NCI-H2171 treated with DMSO at 0.1 percent for 48 hours (cell line): ENCODE results near the gene RFTN1.

Experiments
- DNase-seq: peaks from one replicate; lab custom pipeline; 2025; lab: John Stamatoyannopoulos, UW

The RFTN1 gene

DNA sequence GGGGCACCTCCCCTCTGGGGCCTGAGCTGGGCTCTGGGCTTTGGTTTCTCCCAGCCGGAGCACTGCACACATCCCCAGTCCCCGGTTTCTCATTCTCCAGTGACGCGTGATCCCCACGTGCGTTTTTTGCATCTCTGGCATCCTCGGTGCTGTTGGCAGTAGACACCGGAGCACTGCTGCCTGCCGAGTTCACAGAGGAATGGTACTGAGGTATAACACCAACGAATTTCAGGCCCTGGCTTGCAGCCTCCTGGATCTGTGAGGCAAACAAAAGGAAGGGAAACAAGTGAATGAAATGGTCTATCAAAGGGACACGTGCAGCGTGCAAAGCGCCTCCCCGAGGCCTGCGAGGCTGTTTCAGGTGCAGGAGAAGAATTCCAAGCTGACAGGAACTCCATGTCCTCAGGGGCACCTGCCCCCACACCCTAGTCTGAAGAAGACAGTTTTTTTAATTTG lies 135.6 kb downstream of the RFTN1 start:
- no peak for DNase-seq

DNA sequence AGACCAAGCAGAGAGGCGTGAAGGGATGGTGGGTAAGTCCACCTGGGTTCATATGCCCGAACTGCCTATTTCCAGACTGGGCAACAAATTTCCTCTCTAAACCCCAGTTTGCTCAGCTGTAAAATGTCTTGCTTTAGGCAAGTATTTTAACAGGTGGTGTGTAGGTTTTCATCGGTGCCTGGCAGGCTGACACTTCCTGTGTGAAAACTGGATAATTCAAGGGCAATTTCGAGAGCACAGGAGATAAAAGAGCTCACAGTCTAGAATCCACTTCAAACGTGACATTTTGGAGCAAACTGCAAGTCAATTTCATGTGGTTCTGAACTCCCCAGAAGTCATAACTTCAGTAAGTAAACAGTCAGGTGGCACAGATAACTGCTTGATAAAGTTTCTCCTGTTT lies 136.3 kb downstream of the RFTN1 start:
- DNase-seq: no peak

DNA sequence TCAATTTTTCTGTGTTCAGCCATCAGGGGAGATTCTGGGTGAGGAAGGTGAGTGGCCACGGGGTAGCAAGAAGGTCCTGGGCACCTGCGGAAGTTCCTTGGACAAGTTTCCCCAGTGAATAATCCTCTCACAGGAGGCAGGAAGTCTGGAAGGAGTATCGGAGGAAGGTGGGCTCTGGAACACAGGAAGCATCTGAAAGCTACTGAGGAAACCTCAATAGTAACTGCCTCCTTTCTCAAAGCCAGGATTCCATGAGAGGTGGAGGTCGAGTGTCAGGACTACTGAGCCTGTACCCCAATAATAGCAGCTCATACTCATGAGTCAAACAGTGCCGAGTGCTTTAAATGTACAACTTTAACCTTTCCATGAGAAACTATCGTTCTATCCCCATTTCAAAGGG lies 137.6 kb downstream of the RFTN1 start:
- DNase-seq: no peak

DNA sequence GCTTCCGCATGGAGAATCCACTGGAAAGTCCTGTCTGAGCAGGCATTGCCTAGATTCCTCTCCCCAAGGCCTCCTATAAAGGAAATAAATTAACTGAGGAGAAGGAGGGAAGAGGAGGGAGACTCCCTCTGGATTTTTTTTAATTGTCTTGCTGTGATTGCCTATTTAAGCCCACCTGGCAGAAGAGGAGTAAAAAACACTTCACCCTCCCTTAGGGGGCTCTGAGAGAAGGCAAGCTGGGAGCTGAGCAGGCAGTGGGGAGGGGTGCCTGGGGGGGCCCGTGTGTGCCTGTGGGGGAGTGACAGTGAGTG lies 138.6 kb downstream of the RFTN1 start:
- DNase-seq: no peak

DNA sequence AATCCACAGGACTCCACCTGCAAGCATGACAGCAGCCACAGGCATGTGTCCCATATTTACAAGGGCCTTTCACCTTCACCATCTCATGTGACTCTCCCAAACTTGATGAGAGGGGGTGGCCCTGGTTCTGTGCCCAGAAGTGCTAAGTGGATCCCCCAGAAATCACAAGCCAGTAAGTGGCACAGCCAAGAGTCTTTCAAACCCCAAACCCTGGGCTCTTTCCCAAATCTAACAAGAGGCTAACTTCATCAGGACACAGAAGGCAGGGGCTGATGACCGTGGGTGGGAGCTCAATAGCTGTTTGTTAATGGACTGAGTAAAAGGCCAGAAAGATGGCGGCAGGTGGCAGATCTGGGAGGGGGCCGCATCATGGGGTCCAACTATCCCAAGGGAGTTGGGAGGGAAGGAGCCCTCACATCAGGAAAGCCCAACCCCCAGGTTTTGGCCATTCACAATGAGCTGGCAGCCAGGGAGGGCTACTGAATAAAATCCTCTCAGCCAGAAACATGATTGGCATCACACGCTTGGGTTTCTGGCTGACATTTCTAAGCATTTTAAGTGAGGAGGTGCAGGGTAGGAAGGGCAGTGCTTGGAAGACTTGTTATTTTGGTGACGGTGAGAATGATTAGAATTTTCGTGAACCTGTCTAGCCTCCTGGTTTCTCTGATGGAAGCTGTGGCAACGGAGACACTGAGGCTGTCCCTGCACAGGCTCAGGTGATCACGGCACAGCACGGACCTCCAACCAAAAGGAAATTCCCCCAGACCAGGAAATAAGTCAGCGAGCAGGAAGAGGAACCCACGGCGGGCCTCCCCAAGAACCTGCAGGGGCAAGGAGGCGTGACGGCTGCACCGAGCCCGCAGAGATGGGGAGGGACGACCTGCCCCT lies 139.2 kb downstream of the RFTN1 start:
- no peak for DNase-seq

DNA sequence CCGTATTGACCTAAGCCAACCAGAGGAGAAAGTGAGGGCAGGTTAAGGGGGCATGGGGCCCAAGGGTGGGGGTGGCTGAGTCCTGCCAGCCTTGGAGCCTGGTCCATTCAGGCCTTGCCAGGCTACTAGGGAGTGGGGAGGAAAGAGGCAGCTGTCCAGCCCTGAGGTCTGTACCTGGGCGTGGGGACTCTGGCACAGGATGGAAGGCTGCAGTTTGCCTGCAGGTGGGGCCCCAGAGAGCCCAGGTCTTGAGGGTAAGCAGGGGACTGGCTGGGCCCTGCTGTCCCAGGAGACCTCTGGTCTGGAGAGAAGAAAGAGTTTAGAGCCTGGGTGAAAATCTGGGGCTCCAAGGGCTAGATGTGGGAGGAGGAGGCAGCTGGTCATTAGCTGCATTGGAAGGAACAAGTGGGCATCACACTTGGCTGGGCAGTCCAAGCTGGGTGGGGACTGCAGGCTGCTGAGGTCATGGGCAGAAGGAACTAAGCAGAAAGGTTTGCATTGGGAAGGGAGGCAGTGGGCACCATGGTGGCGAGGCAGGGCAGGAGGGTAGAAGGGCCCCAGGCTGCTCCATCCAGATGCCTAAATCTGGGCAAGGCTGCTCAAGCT lies 140.1 kb downstream of the RFTN1 start:
- no peak for DNase-seq

DNA sequence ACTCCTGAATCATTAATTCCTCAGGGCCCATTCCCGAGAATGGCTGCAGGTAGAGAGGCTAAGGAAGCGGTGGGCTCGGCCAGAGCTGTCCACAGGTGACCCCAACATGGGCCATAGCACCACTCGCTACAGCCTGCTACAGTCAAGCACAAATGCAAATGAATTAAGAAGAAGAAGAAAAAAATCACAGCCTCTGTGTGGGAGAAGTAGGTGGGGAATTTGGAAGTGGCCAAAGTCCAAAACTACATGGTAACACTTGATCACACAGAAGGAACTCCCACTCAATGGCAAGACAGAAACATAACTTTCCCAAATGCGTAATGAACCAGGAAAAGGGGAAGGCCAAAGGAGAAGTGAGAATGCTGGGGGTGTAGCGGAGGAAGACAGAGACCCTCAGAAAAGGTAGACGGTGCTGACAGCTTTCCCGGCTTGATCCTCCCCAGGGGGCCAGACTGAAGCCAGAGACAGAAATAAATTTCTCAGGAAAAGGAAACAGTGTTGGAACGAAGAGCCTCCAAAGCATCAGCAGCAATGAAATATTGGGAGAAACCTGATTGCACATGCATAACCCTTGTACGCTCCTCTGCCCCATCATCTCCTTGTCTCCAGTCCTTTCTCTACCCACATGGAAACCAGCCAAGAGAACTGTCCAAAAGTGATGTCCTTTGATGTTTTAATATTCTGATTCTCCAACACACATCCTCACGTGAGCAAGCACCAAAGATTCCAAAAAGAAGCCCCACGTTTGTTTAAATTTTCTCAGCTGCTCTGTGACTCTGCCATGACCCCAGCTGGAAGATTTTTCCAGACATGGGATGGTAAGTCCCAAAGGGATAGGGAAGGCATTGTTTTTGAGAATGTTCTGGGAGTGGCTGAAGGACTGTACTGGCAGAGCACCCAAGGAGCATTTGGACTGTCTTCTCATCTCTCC lies 140.9 kb downstream of the RFTN1 start:
- DNase-seq: no peak

DNA sequence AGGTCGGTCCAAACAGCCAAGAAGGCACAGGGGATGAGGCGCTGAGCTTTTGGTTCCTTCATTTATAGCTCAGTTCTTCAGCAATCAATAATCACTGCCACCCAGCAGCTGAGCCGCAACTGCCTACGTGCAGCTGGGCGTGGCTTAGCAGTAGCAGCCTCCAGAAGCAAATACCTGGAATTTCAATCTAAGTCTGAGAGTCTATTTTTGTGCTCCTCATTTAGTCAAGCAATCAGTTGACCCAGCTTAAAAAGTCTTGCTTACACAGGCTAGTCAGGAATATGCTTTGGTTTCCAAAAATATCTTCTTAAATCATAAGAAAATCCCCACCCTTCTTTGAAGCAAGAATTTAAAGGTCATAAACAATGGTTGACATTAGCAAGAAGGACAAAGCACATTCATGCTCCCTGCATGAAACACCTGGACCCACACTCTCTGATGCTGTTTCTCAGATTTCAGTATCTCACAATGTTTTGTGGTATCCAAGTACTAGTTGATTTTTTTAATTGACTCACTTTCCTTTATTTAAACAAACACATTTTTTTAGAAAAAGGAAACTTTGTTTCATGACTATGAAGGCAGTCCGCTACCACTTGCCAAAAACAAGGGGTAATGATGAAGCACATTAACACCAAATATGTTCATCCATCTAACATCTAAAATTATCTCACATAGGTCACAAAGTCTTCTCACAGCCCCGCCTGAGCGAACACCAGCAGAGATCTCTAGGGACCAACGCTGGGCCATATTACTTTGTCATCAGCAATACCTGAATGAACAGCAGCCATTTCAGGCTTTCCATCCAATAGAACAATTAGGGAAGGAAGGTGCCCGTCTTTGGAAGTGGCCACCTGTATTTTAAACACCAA lies 142.4 kb downstream of the RFTN1 start:
- DNase-seq: peak; percentile 8

DNA sequence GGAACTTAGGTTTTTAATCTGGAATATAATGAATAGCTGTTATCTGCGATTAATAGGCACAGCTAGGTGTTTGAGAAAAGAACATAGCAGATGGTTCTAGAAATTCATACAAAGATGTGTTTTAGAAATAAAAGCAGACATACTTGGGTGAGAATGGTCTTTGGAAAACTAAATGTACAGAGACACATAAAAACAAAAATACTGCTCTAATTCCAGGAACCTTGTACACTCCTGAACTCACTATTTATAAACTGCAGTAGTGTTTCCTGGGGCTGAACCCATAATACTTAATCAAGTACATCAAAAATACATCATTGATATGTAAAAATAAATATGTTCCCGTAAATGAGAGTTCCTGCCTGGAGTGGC lies 143.0 kb downstream of the RFTN1 start:
- no peak for DNase-seq

DNA sequence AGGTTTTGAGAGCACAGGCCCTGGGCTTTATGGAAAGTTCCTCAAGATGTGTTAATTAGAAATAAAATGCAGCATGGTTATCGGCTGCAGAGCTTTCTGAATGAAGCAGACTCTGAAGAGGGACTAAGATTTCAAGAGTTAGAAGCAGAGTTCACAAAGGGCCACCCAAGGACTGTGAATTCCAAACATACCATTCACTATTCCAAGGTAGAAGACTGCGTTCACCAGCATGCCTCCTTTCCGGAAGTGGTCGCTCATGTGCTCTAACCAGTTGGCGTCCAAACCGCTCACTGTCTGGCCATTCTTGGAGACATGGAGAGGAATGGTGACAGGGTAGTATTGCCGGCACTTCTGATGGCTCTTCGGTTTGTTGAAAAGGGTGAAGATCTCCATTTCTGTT lies 143.6 kb downstream of the RFTN1 start:
- no peak for DNase-seq

DNA sequence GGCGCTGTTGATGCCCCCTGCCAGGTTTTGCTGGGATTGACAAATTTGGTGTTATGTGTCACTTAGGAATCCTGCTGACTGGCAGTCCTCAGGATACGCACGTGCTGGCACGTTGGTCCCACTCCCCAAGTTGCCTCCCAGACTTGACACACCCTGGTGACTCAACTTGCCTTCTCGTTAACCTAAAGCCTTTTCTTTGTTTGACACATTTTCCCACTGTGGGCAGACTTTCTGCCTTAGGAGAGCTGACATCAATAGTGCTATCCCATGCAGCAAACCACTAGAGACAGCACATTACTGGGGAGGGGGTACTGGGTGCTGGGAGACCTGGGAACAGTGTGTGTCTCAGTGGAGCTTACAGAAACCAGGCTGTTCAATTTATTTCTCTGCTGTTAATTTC lies 144.2 kb downstream of the RFTN1 start:
- DNase-seq: no peak

DNA sequence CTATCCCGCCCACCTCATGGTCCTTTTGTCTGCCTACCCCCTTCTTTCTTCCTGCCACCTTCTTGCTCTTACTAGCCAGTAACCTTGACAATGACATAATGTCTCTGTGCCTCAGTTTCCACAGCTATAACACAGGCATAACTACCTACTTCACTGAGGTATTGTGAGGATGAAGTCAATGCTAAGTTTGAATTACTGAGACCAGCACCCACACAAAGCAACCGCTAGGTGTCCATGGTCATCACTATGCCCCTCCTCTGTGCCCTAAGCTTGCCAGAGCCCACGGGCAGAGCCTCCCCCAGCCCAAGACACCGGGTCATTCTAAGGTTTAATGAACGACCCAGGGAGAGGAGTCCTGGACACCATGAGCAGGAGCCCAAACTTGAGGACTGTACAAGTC lies 146.9 kb downstream of the RFTN1 start:
- DNase-seq: no peak

DNA sequence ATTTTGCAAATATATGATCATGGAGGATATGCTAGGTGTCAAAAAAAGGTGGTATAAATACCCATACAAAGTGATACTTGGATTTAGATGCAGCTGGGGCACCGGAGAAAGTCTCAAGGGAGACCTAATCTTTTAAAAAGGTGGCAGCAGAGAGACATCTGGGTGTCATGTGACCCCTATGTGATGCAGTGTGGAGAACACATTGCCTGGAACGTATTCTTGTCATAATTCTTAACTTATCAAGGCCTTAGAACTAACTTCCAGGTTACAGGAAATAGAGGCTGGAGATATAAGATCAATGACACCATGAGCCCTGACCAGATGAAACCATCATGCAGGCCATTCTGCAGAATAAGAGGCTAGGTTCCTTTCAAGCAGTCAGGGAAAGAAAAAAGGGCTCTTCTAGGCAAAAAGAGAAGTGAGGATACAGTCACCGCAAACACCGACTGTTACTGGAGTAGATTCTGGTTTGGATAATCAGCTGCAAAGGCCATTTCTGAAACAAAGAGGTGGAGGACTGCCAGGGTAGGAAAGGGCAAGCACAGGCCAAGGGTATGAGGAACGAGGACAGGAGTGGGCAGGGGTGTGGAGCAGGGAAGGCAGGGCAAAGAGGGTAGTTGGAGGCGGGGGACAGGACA lies 147.9 kb downstream of the RFTN1 start:
- peak; percentile 8 for DNase-seq

DNA sequence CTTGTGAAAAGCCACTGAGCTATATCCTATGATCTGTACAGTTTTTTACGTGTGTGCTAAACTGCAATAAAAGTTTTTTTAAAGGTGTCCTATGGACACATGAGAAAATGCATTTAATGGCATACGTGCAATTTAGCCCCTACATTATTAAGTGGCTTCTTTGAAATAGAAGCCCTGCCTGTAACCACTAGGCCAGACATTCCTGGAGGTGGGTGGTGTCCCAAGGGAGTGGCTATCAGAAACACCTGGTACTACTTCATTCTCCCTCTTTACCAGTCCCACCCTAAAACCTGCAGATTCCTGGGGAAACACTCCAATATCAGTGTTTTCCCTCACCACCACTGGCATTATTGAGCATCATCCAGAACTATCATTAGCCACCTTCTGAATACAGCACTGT lies 148.5 kb downstream of the RFTN1 start:
- DNase-seq: no peak

DNA sequence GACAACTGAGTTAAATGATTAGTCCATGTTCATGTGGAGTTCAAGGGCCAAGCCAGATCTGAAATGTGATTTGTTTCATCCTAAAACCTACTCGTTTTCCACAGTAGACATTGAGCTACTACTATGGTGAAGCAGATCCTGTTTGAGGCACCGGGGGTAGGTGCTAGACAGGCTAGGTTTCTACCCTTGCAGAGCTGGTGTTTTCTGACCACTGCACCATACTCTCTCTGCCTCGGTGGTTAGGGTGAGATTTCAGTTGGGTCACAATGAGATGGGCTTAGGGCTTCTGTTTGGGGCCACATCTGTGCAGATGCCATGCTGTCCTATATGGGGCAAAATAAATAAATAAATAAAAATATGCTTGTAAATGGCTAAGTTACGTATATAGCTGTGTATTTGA lies 149.2 kb downstream of the RFTN1 start:
- DNase-seq: no peak

DNA sequence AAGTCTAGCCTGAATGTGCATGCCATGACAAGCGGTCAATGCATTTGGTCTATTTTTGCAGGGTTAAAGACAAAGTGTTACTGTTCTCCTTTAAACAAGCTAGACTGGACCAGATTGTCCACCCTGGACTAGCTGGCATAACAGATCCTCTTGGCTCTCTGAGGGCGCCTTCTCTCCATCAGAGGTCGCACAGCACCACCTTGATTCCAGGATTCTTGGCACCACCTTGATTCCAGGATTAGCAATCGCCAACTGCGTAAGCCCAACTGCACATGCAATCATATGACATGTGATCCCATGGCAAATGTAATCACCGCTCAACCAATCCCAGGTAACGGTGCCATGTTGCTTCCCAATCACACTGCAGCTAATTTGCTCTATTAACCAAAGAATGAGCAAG lies 149.9 kb downstream of the RFTN1 start:
- no peak for DNase-seq

DNA sequence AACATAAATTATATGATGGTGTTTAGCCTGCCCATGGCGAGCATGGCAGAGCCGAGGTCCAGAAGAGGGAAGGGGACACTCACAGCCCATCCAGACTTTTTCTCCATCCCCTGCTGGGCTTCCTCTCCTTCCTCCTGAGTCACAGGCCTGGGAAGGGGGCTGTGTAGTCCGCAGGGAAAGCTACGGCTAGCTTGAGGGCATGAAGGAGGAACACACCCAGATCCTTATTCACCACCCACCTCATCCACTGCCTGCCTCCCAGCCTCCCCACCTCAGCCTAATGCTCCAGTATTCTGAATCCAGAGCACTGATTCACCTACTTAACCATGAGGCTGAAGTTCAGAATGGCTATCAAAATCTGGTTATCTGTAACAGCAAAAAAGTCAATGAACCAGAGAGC lies 150.7 kb downstream of the RFTN1 start:
- DNase-seq: no peak

DNA sequence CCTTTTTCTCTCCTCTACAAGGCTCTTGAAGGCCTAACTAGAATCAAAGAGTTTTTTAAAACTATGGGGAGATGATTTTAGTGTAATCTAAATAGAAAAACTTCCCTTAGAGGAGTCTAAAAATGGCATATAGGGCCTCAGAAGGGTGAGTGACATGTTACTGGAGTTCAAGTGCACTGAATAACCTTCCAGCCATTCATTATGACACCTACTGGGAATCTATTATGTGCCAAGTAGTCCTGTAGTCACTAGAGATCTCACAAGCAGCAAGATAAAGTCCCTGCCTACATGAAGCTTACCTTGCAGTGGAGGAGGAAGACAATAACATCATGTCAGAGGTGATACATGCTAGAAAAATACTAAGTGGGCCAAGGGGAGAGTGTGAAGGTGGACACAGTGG lies 152.4 kb downstream of the RFTN1 start:
- DNase-seq: no peak

DNA sequence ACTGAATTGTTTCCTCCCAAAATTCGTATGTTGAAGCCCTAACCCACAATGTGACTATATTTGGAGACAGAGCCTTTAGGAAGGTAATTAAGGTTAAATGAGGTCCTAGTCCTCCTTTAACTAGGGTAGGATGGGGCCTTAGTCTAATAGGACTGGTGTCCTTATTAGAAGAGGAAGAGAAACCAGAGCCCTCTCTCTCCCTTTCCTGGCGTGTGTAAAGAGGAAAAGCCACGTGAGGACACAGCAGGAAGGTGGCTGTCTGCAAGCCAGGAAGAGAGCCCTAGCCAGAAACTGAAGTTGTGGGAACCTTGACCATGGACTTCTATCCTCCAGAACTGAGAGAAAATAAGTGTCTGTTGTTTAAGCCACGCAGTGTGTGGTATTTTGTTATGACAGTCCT lies 154.2 kb downstream of the RFTN1 start:
- DNase-seq: no peak

DNA sequence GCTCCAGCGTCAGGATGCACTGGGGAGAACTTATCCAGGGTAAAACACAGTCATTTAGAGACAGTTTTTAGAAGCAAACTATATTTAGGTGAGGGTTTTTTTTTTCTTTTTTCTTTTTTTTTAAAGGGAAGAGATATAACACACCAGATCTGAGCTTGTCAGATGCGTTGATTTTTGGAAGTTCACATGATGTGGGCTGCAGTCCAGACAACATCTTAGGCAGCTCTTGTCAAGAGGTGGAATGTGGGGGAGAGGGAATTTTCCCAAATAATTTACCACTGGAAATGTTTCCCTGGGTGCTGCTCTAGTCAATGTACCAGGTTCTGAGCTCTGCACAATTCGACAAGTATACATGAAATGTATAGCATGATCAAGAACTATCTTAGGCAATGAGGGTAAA lies 155.2 kb downstream of the RFTN1 start:
- DNase-seq: no peak
